Common myeloid progenitor, CD34-positive (primary cell): ENCODE data around the gene CHIA.
"Not testable (repeated sequence)": the region's sequence is repeated elsewhere in the genome, so short reads cannot be mapped to it uniquely, and the experiment has no call there.

ENCODE experiments used
- CTCF ChIA-PET: fragments of 350-600 bp; sonication (Branson Sonifier 250); formaldehyde crosslinking; loops from one replicate; lab custom pipeline; 2021; ENCODE audit warnings: antibody characterized with exemption; lab: Charles Lee
- POLR2A ChIA-PET: fragments of 350-600 bp; sonication (Branson Sonifier 250); formaldehyde crosslinking; loops from one replicate; lab custom pipeline; 2021; ENCODE audit warnings: antibody characterized with exemption; lab: Charles Lee
- DNase-seq, 3 donors: peaks; one replicate each; pipeline versions ENCODE4 v3.0.0 to v3.0.0-alpha.2; 2013
- H3K27ac ChIP-seq, 2 experiments: 1 replicate in 1 of 2; 2 replicates in 1 of 2; pipeline ENCODE4 v1.7.0; 2013; ENCODE audit warnings: inconsistent platforms in 2 of 2, low read length in 2 of 2, mild to moderate bottlenecking in 2 of 2, low read depth in 1 of 2, moderate library complexity in 1 of 2; ENCODE audit not compliant: severe bottlenecking in 2 of 2, insufficient read depth in 1 of 2, poor library complexity in 1 of 2
- H3K27me3 ChIP-seq, 5 experiments: replicated peaks in 2 of 5; 1 replicate in 3 of 5; 2 replicates in 2 of 5; pipeline versions ENCODE4 v1.6.1 to v1.7.0; 2013; ENCODE audit warnings: low read length in 4 of 5, mild to moderate bottlenecking in 2 of 5, moderate library complexity in 2 of 5, inconsistent platforms in 1 of 5; ENCODE audit not compliant: insufficient read depth in 5 of 5, control insufficient read depth in 4 of 5
- H3K36me3 ChIP-seq, 4 experiments: 1 replicate in 2 of 4; 2 replicates in 2 of 4; pipeline versions ENCODE4 v1.6.1 to v1.7.0; 2013; ENCODE audit warnings: low read length in 3 of 4, control low read depth in 1 of 4, mild to moderate bottlenecking in 1 of 4; ENCODE audit not compliant: control insufficient read depth in 4 of 4, insufficient read depth in 4 of 4
- H3K4me1 ChIP-seq, 4 experiments: 1 replicate in 3 of 4; 2 replicates in 1 of 4; pipeline versions ENCODE4 v1.6.1 to v1.7.1; 2013; ENCODE audit warnings: low read length in 3 of 4, mild to moderate bottlenecking in 3 of 4, control low read depth in 1 of 4, inconsistent platforms in 1 of 4, moderate library complexity in 1 of 4; ENCODE audit not compliant: control insufficient read depth in 4 of 4, insufficient read depth in 4 of 4; ENCODE audit errors: control extremely low read depth in 1 of 4
- H3K4me3 ChIP-seq, 7 experiments: 1 replicate in 4 of 7; 2 replicates in 3 of 7; pipeline versions ENCODE4 v1.5.1 to v1.7.0; 2013; ENCODE audit warnings: mild to moderate bottlenecking in 7 of 7, low read length in 6 of 7, moderate library complexity in 6 of 7, inconsistent platforms in 2 of 7, low read depth in 2 of 7, control low read depth in 1 of 7; ENCODE audit not compliant: insufficient read depth in 4 of 7, control insufficient read depth in 1 of 7; ENCODE audit errors: extremely low read depth in 1 of 7
- H3K9me3 ChIP-seq, 5 experiments: 1 replicate in 4 of 5; 2 replicates in 1 of 5; pipeline versions ENCODE4 v1.6.1 to v1.7.1; 2013; ENCODE audit warnings: low read length in 4 of 5, mild to moderate bottlenecking in 2 of 5, inconsistent platforms in 1 of 5, low read depth in 1 of 5, moderate library complexity in 1 of 5; ENCODE audit not compliant: control insufficient read depth in 4 of 5, insufficient read depth in 2 of 5; ENCODE audit errors: control extremely low read depth in 1 of 5
- WGBS: methylation state at CpG from one replicate; pipeline ENCODE4 v1.1.5; 2013; ENCODE audit not compliant: insufficient coverage; 5-methylcytosine and 5-hydroxymethylcytosine counted together

The CHIA gene

DNA sequence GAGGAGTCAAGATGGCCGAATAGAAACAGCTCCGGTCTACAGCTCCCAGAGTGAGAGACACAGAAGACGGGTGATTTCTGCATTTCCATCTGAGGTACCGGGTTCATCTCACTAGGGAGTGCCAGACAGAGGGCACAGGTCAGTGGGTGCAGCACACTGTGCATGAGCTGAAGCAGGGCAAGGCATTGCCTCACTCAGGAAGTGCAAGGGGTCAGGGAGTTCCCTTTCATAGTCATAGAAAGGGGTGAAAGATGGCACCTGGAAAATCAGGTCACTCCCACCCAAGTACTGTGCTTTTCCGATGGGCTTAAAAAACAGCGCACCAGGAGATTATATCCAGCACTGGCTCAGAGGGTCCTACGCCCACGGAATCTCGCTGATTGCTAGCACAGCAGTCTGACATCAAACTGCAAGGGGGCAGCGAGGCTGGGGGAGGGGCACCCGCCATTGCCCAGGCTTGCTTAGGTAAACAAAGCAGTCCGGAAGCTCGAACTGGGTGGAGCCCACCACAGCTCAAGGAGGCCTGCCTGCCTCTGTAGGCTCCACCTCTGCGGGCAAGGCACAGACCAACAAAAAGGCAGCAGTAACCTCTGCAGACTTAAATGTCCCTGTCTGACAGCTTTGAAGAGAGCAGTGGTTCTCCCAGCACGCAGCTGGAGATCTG is 44.7 kb downstream of the CHIA start:
- WGBS: 89% methylated on average over 9 of the region's 15 CpGs
- H3K4me3 ChIP-seq, H3K36me3 ChIP-seq, H3K4me1 ChIP-seq, H3K27me3 ChIP-seq, H3K27ac ChIP-seq, POLR2A ChIA-PET, H3K9me3 ChIP-seq, DNase-seq: not testable (repeated sequence)
- CTCF ChIA-PET: interaction anchor here (1.3 to 1.7 kb wide), 2 partner anchors 11 to 142 kb away, joined by 4 read pairs; no protein-coding TSS in a partner anchor

DNA sequence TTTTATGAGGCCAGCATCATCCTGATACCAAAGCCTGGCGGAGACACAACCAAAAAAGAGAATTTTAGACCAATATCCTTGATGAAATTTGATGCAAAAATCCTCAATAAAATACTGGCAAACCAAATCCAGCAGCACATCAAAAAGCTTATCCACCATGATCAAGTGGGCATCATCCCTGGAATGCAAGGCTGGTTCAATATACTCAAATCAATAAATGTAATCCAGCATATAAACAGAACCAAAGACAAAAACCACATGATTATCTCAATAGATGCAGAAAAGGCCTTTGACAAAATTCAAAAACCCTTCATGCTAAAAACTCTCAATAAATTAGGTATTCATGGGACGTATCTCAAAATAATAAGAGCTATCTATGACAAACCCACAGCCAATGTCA is 48.2 kb downstream of the CHIA start:
- H3K4me3 ChIP-seq, DNase-seq, H3K27ac ChIP-seq, POLR2A ChIA-PET, H3K27me3 ChIP-seq, H3K4me1 ChIP-seq, H3K9me3 ChIP-seq, H3K36me3 ChIP-seq: not testable (repeated sequence)
- CTCF ChIA-PET: interaction anchor here (1.6 kb wide), 1 partner anchor 9 kb away, joined by 3 read pairs; no protein-coding TSS in a partner anchor
- no CpG with 5 or more reads among the region's 2 CpGs for WGBS

DNA sequence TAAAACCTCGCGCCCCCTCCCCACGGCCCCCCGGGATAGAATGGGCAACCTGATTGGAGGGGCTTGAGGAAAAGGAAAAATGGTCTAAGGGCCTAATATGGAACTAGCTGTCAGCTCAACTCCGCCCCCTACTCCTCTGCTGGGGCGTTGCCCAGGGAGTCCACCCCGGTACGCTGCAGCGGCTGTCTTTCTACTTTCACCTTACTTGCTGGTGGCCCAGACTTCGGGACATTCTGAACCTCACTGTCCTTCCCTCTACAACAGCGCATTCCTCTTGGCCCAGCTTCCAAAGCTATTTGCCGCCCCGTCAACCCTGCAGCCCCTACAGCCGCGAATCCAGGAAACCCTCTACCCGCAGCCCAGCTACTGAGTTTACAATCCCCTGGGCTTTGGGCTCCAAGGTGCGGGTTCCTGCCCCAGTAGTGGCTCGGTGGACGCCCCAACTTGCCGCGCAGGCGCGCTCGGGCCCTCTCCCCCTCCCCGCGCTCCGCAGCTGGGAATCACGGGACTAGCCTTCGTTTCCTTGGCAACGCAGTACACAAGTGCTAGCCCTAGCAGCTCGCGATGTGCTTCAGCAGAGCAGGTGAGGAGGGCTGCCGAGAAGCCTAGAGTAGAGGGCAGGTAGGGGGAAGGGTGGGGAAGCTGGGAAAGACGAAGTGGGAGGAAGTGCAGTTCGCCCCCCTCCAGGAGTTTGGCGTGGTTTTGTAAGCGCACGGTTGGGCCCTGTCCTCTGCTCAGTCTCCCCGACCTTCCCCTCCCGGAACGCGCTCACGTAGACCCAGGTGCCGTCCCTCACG is 55.6 kb downstream of the CHIA start:
- Histone ChIP-seq H3K9me3 (no peaks in the 10 kb centered on the region), H3K36me3 (no peaks in the 10 kb centered on the region), H3K4me3 (peak overlapping the region; percentile 48 to 89 (median 70)), H3K4me1 (peaks cover 0 to 15% (median 12%) of the 10 kb centered on the region in 4 experiments), H3K27ac (peak overlapping the region in 1 of 2 experiments; percentile 53), H3K27me3 (peaks cover 0 to 4% (median 2%) of the 10 kb centered on the region in 5 experiments)
- WGBS: 4% methylated on average over 37 of the region's 45 CpGs
- CTCF ChIA-PET: interaction anchor here (1.1 to 1.2 kb wide), 3 partner anchors 12 to 399 kb away, joined by 3 to 4 read pairs (median 4); no protein-coding TSS in a partner anchor
- peak; percentile 92 to 96 (median 96) for DNase-seq
- POLR2A ChIA-PET: interaction anchor here (0.7 kb wide), 1 partner anchor 65 kb away, joined by 3 read pairs; no protein-coding TSS in a partner anchor

DNA sequence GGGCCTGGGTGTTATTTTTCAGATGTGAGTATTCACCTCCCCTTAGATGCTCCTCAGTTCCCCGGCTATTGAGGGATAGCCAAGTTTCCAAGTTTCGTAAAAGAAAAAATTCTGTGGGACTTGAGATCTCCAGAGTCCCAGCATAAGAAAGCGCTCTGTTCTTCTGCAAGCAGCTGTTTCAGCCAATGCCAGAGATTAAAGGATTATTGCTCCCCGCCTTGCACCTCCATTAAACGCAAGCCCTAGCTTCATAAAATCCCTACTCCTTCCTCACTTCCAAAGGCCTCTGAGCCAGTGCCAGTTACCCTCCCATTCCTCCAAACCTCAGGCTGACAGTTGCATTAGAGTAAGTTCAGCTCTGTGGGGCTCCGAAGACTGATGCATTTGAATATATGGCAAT is 56.4 kb downstream of the CHIA start:
- no peaks in the 10 kb centered on the region for H3K36me3 ChIP-seq
- peak overlapping the region in 1 of 2 experiments; percentile 53 for H3K27ac ChIP-seq
- peaks cover 0 to 4% (median 2%) of the 10 kb centered on the region in 5 experiments for H3K27me3 ChIP-seq
- WGBS: 74% methylated on average over 3 of the region's 6 CpGs
- ChIA-PET POLR2A (no interaction called here), CTCF (interaction anchor here (1.2 kb wide), 2 partner anchors 12 to 54 kb away, joined by 4 read pairs; no protein-coding TSS in a partner anchor)
- peaks cover 0 to 15% (median 12%) of the 10 kb centered on the region in 4 experiments for H3K4me1 ChIP-seq
- DNase-seq: no peak
- peak overlapping the region in 4 of 7 experiments; percentile 67 to 85 (median 72) for H3K4me3 ChIP-seq
- no peaks in the 10 kb centered on the region for H3K9me3 ChIP-seq

DNA sequence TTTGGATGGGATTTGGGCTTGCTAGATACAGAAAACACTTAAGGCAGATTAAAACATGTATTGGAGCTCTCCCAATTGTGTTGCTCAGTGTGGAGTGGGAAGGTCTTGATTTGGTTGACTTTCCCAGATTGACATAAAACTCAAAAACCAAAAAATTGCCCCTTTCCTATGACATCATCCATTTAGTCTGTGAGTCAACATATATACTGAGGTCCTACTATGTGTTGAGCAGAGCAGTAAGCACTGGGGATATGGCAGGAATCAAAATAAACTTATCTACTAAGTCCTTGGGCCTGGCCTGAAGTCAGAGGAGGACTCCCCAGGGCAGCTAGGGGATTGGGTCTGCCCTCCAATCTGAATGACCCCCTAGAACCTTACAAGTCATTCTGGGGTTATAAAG is 61.0 kb downstream of the CHIA start:
- Histone ChIP-seq H3K36me3 (no peaks in the 10 kb centered on the region), H3K27ac (no peak overlapping the region), H3K4me3 (no peak overlapping the region), H3K4me1 (peaks cover 0 to 3% (median 2%) of the 10 kb centered on the region in 4 experiments), H3K9me3 (peaks cover 0 to 4% (median 0%) of the 10 kb centered on the region in 5 experiments), H3K27me3 (peaks cover 0 to 4% (median 0%) of the 10 kb centered on the region in 5 experiments)
- POLR2A ChIA-PET: no interaction called here
- CTCF ChIA-PET: interaction anchor here (0.9 kb wide), 1 partner anchor 49 kb away, joined by 3 read pairs; no protein-coding TSS in a partner anchor
- DNase-seq: no peak

DNA sequence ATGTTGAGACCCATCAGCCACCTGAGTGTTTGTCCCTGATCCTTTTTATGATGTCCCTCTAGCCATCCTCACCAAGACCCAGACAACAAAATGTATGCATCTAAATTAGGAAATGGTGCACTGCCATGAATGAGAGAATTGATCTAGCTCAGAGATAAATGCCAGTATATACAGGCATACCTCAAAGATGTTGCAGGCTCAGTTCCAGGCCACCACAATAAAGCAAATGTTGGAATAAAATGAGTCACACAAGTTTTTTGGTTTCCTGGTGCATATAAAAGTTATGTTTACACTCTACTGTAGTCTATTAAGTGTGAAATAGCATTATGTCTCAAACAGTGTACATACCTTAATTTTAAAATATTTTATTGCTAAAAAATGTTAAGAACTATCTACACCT is 63.9 kb downstream of the CHIA start:
- Histone ChIP-seq H3K4me1 (no peaks in the 10 kb centered on the region), H3K36me3 (no peaks in the 10 kb centered on the region), H3K4me3 (no peak overlapping the region), H3K9me3 (peaks cover 0 to 4% (median 0%) of the 10 kb centered on the region in 5 experiments), H3K27me3 (no peaks in the 10 kb centered on the region), H3K27ac (no peak overlapping the region)
- DNase-seq: no peak
- POLR2A ChIA-PET: no interaction called here
- CTCF ChIA-PET: no interaction called here

DNA sequence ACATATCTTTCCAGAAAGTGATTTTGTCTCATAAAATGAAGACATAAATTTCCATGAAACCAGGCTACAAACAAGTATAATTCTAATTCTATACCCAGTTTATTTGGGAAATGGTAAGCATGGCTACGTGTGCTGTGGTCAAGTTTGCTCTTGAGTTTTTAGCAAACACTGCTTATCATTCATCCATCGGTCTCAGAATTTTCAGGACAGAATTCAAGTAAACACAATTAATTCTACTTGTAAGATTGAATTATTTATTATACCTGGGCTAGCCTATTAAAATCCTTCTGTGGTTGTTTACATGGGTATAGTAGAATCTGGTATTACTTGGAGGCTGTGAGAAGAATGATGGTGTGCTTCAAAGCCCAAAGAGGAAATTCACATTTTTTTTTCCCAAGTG is 68.3 kb downstream of the CHIA start:
- WGBS: no CpG with 5 or more reads among the region's 2 CpGs
- peaks cover 0 to 4% (median 0%) of the 10 kb centered on the region in 5 experiments for H3K9me3 ChIP-seq
- H3K27me3 ChIP-seq: no peaks in the 10 kb centered on the region
- no peaks in the 10 kb centered on the region for H3K4me1 ChIP-seq
- POLR2A ChIA-PET: no interaction called here
- CTCF ChIA-PET: no interaction called here
- no peak overlapping the region for H3K27ac ChIP-seq
- H3K36me3 ChIP-seq: no peaks in the 10 kb centered on the region
- no peak overlapping the region for H3K4me3 ChIP-seq
- no peak for DNase-seq
